ENCODE measurements around the gene FBXL7. TPM values are rescaled to one million over a fixed set of nuclear protein-coding genes. Genes with fewer than 3 reads are reported as not detected.

The FBXL7 gene
- total and polyA plus RNA-seq, 10 donors = 1.1 to 12.9 (median 8.3) TPM

DNA sequence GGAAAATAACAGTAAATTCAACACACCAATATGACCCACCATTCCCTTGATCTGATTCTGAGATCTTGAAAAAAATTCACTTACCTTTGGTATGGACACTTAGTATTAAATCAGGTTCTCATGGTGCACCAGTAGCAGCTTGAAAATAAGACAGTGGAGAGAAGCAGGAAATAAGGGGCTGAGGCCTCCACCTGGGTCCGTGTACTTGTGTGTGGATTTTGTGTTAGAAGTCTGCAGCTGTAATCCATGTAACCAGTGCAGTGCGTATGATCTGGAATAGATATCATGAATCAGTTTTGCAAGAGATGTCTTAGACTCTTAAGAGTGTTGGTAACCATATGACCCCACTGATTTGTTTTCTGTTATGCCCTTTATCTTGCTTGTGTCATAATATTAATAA lies 107.1 kb downstream of the FBXL7 start:
- DNase-seq = no peak
- Histone ChIP-seq H3K9me3 (peaks cover 0 to 13% (median 0%) of the 10 kb centered on the region in 8 donors), H3K27me3 (replicated peaks in 1 of 7) (no peaks in the 10 kb centered on the region), H3K36me3 (no peaks in the 10 kb centered on the region), H3K4me1 (no peaks in the 10 kb centered on the region), H3K4me3 (no peak overlapping the region), H3K27ac (no peak overlapping the region)
- intact Hi-C loops (cut with DNase I; ENCODE audit: low total_unique reads) = no loop called here
- WGBS, 5 donors = 54 to 87% (median 75%) methylated on average over 2 of the region's 2 CpGs
- no peak for TF ChIP-seq POLR2AphosphoS5 (IDR thresholded peaks at IDR 0.05)
- TF ChIP-seq CTCF (IDR thresholded peaks at IDR 0.05 in 8 of 11, conservative IDR thresholded peaks at IDR 0.05 in 3 of 11) = no peak
- TF ChIP-seq POLR2A (IDR thresholded peaks at IDR 0.05) = no peak

GRCh38 chr5:15609076-15609725 lies 109.2 kb downstream of the FBXL7 start:
- H3K4me1 ChIP-seq = no peaks in the 10 kb centered on the region
- H3K27me3 ChIP-seq (replicated peaks in 1 of 7) = no peaks in the 10 kb centered on the region
- WGBS, 5 donors = 86 to 96% (median 90%) methylated on average over 3 of the region's 3 CpGs
- no peak overlapping the region for H3K4me3 ChIP-seq
- TF ChIP-seq POLR2AphosphoS5 (IDR thresholded peaks at IDR 0.05) = no peak
- no peak for TF ChIP-seq POLR2A (IDR thresholded peaks at IDR 0.05)
- TF ChIP-seq CTCF (IDR thresholded peaks at IDR 0.05 in 8 of 11, conservative IDR thresholded peaks at IDR 0.05 in 3 of 11) = no peak
- H3K27ac ChIP-seq = no peak overlapping the region
- DNase-seq = no peak
- H3K36me3 ChIP-seq = no peaks in the 10 kb centered on the region
- H3K9me3 ChIP-seq = peaks cover 0 to 13% (median 0%) of the 10 kb centered on the region in 8 donors
- intact Hi-C loops (cut with DNase I; ENCODE audit: low total_unique reads) = no loop called here

DNA sequence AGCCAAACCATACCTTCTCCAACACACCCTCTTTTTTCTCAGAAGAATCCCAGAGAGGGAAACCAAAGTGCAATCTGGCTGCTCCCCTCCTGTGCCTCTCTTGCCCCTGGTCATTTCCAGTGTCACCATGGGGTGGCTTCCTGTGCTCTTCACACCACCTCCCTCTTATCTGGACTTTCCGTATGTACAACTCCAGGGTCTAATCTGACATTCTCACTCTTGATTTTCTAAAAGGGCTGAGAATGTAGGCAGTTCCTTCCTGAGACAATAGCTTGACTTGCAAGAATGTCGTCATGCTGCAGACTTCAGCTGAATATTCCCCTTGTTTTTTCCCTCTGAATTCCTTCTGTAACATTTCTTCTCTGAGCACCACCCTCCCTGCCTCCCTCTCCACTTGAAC lies 110.2 kb downstream of the FBXL7 start:
- H3K27ac ChIP-seq = no peak overlapping the region
- H3K27me3 ChIP-seq (replicated peaks in 1 of 7) = no peaks in the 10 kb centered on the region
- no peak for DNase-seq
- 56 to 70% (median 62%) methylated on average over 2 of the region's 2 CpGs for WGBS, 5 donors
- intact Hi-C loops (cut with DNase I; ENCODE audit: low total_unique reads) = no loop called here
- H3K4me1 ChIP-seq = no peaks in the 10 kb centered on the region
- H3K9me3 ChIP-seq = peaks cover 0 to 5% (median 0%) of the 10 kb centered on the region in 8 donors
- H3K36me3 ChIP-seq = no peaks in the 10 kb centered on the region
- H3K4me3 ChIP-seq = no peak overlapping the region
- TF ChIP-seq CTCF (IDR thresholded peaks at IDR 0.05 in 8 of 11, conservative IDR thresholded peaks at IDR 0.05 in 3 of 11) (no peak), POLR2AphosphoS5 (IDR thresholded peaks at IDR 0.05) (no peak), POLR2A (IDR thresholded peaks at IDR 0.05) (no peak)

DNA sequence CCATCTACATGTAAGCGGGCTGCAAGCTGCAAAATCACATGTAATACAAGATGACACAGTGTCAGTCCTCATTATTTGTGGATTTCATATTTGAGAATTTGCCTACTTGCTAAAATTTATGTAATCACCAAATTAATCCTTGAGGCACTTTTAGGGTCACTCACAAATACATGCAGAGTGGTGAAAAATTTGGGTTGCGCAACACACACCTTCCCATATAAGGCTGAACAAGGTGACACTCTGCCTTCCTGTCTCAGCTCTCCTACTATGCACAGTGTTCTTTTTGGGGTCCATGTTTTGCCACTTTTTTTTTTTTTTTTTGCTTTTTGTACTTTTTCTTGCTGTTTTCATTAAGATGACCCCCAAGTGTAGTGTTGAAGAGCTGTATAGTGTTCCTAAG lies 111.0 kb downstream of the FBXL7 start:
- Histone ChIP-seq H3K27me3 (replicated peaks in 1 of 7) (no peaks in the 10 kb centered on the region), H3K9me3 (peaks cover 0 to 5% (median 0%) of the 10 kb centered on the region in 8 donors), H3K4me3 (no peak overlapping the region), H3K36me3 (no peaks in the 10 kb centered on the region), H3K4me1 (no peaks in the 10 kb centered on the region), H3K27ac (no peak overlapping the region)
- 91 to 100% (median 96%) methylated on average over 2 of the region's 2 CpGs for WGBS, 5 donors
- DNase-seq = no peak
- intact Hi-C loops (cut with DNase I; ENCODE audit: low total_unique reads) = no loop called here
- no peak for TF ChIP-seq CTCF (IDR thresholded peaks at IDR 0.05 in 8 of 11, conservative IDR thresholded peaks at IDR 0.05 in 3 of 11)
- TF ChIP-seq POLR2A (IDR thresholded peaks at IDR 0.05) = no peak
- TF ChIP-seq POLR2AphosphoS5 (IDR thresholded peaks at IDR 0.05) = no peak

All from spleen (tissue), 11 donors.